Muscle of arm (tissue), 12 donors: ENCODE measurements around the gene IGF2. TPM values are rescaled to one million over a fixed set of nuclear protein-coding genes. Genes with fewer than 3 reads are reported as not detected.

Experiments
- polyA plus RNA-seq, 12 donors: library from polyadenylated mRNA; unstranded; fragments of 120-200 nt; gene quantifications; one replicate each; pipeline ENCODE4 v1.2.1, GENCODE V29; 2013; ENCODE audit not compliant: insufficient read length in 12 of 12

The IGF2 gene
- polyA plus RNA-seq, 12 donors: 2,801 to 25,201 (median 3,863) TPM

Other genes with a start within 250 kb of the IGF2 start
- 1 to 10 TPM in 10 of 12 donors, not detected in 2; 1.1 to 6.9 (median 2.9) TPM for gene PRR33, start 247.5 kb downstream of the IGF2 start, polyA plus RNA-seq
- gene TNNT3, start 219.7 kb downstream of the IGF2 start, polyA plus RNA-seq: 1,000 to 10,000 TPM; 2,865 to 9,652 (median 5,402) TPM
- 100 to 1,000 TPM in 2 of 12 donors, 10 to 100 TPM in 9, not detected in 1; 47.4 to 119 (median 73.6) TPM for gene MRPL23, start 192.1 kb downstream of the IGF2 start, polyA plus RNA-seq
- gene H19, start 141.5 kb downstream of the IGF2 start, polyA plus RNA-seq: over 10,000 TPM in 9 of 12 donors, 1,000 to 10,000 TPM in 3; 9,391 to 57,495 (median 10,764) TPM
- gene INS, start 21.8 kb upstream of the IGF2 start, polyA plus RNA-seq: not detected
- 1 to 10 TPM in 1 of 12 donors, under 1 TPM in 7, not detected in 4; 0.10 to 1.3 (median 0.51) TPM for gene TH, start 32.4 kb upstream of the IGF2 start, polyA plus RNA-seq
- 1 to 10 TPM in 1 of 12 donors, under 1 TPM in 7, not detected in 4; 0.08 to 1.0 (median 0.15) TPM for gene ASCL2, start 131.2 kb upstream of the IGF2 start, polyA plus RNA-seq
- gene C11orf21, start 162.5 kb upstream of the IGF2 start, polyA plus RNA-seq: 1 to 10 TPM in 11 of 12 donors, not detected in 1; 1.0 to 9.1 (median 3.1) TPM
- 1 to 10 TPM in 10 of 12 donors, not detected in 2; 1.8 to 6.4 (median 3.9) TPM for gene TSPAN32, start 162.6 kb upstream of the IGF2 start, polyA plus RNA-seq
- 100 to 1,000 TPM; 322 to 577 (median 435) TPM for gene CD81, start 237.9 kb upstream of the IGF2 start, polyA plus RNA-seq